ENCODE results near the gene HORMAD2.
"Not testable (repeated sequence)": the region's sequence is repeated elsewhere in the genome, so short reads cannot be mapped to it uniquely, and the experiment has no call there.

The HORMAD2 gene

GRCh38 chr22:30054067-30054763 lies 26.0 kb upstream of the HORMAD2 start:
- no peak for DNase-seq

GRCh38 chr22:30054764-30055069 lies 25.5 kb upstream of the HORMAD2 start:
- in situ Hi-C loops (cut with HindIII; ENCODE audit: low pct_ligation_motif_present, low pct_unique_long_range_greater_than_20kb, low sequenced_read_pairs), result no loop called here
- DNase-seq, result no peak

More at GRCh38 chr22:30054067-30054763, 26.0 kb upstream of the HORMAD2 start:
- in situ Hi-C loops (cut with HindIII; ENCODE audit: low pct_ligation_motif_present, low pct_unique_long_range_greater_than_20kb, low sequenced_read_pairs), result no loop called here

- DNase-seq, result no peak
- in situ Hi-C loops (cut with HindIII; ENCODE audit: low pct_ligation_motif_present, low pct_unique_long_range_greater_than_20kb, low sequenced_read_pairs), result no loop called here
These were observed 24.2 kb upstream of the HORMAD2 start for GRCh38 chr22:30056015-30056414.

GRCh38 chr22:30057375-30057774 lies 22.9 kb upstream of the HORMAD2 start:
- no peak for DNase-seq
- in situ Hi-C loops (cut with HindIII; ENCODE audit: low pct_ligation_motif_present, low pct_unique_long_range_greater_than_20kb, low sequenced_read_pairs), result no loop called here

- in situ Hi-C loops (cut with HindIII; ENCODE audit: low pct_ligation_motif_present, low pct_unique_long_range_greater_than_20kb, low sequenced_read_pairs); DNase-seq: not testable (repeated sequence)
These were observed 20.8 kb upstream of the HORMAD2 start for GRCh38 chr22:30059346-30060020.

GRCh38 chr22:30061094-30061493 lies 19.2 kb upstream of the HORMAD2 start:
- in situ Hi-C loops (cut with HindIII; ENCODE audit: low pct_ligation_motif_present, low pct_unique_long_range_greater_than_20kb, low sequenced_read_pairs); DNase-seq: not testable (repeated sequence)

GRCh38 chr22:30062259-30062658 lies 18.0 kb upstream of the HORMAD2 start:
- in situ Hi-C loops (cut with HindIII; ENCODE audit: low pct_ligation_motif_present, low pct_unique_long_range_greater_than_20kb, low sequenced_read_pairs), result no loop called here
- DNase-seq, result no peak

- no peak for DNase-seq
- in situ Hi-C loops (cut with HindIII; ENCODE audit: low pct_ligation_motif_present, low pct_unique_long_range_greater_than_20kb, low sequenced_read_pairs), result no loop called here
These were observed 17.3 kb upstream of the HORMAD2 start for GRCh38 chr22:30062950-30063349.

- DNase-seq, result no peak
- in situ Hi-C loops (cut with HindIII; ENCODE audit: low pct_ligation_motif_present, low pct_unique_long_range_greater_than_20kb, low sequenced_read_pairs), result no loop called here
These were observed 16.1 kb upstream of the HORMAD2 start for GRCh38 chr22:30064172-30064571.

GRCh38 chr22:30073743-30074142 lies 6.5 kb upstream of the HORMAD2 start:
- in situ Hi-C loops (cut with HindIII; ENCODE audit: low pct_ligation_motif_present, low pct_unique_long_range_greater_than_20kb, low sequenced_read_pairs), result no loop called here
- no peak for DNase-seq

GRCh38 chr22:30074147-30074546 lies 6.1 kb upstream of the HORMAD2 start:
- in situ Hi-C loops (cut with HindIII; ENCODE audit: low pct_ligation_motif_present, low pct_unique_long_range_greater_than_20kb, low sequenced_read_pairs), result no loop called here
- no peak for DNase-seq

- in situ Hi-C loops (cut with HindIII; ENCODE audit: low pct_ligation_motif_present, low pct_unique_long_range_greater_than_20kb, low sequenced_read_pairs), result no loop called here
- no peak for DNase-seq
These were observed 5.3 kb upstream of the HORMAD2 start for GRCh38 chr22:30074994-30075393.

GRCh38 chr22:30077279-30077880 lies 2.9 kb upstream of the HORMAD2 start:
- no peak for DNase-seq
- in situ Hi-C loops (cut with HindIII; ENCODE audit: low pct_ligation_motif_present, low pct_unique_long_range_greater_than_20kb, low sequenced_read_pairs), result no loop called here

GRCh38 chr22:30078320-30079311 lies 1.6 kb upstream of the HORMAD2 start:
- in situ Hi-C loops (cut with HindIII; ENCODE audit: low pct_ligation_motif_present, low pct_unique_long_range_greater_than_20kb, low sequenced_read_pairs), result no loop called here
- no peak for DNase-seq

- no peak for DNase-seq
- in situ Hi-C loops (cut with HindIII; ENCODE audit: low pct_ligation_motif_present, low pct_unique_long_range_greater_than_20kb, low sequenced_read_pairs), result no loop called here
These were observed 541 bp downstream of the HORMAD2 start for GRCh38 chr22:30080805-30081204.

GRCh38 chr22:30086496-30086895 lies 6.2 kb downstream of the HORMAD2 start:
- in situ Hi-C loops (cut with HindIII; ENCODE audit: low pct_ligation_motif_present, low pct_unique_long_range_greater_than_20kb, low sequenced_read_pairs), result no loop called here

GRCh38 chr22:30087037-30087436 lies 6.8 kb downstream of the HORMAD2 start:
- peak; percentile 62 for DNase-seq
- in situ Hi-C loops (cut with HindIII; ENCODE audit: low pct_ligation_motif_present, low pct_unique_long_range_greater_than_20kb, low sequenced_read_pairs), result not testable (repeated sequence)

More at GRCh38 chr22:30086496-30086895, 6.2 kb downstream of the HORMAD2 start:
- no peak for DNase-seq

- in situ Hi-C loops (cut with HindIII; ENCODE audit: low pct_ligation_motif_present, low pct_unique_long_range_greater_than_20kb, low sequenced_read_pairs), result no loop called here
These were observed 7.3 kb downstream of the HORMAD2 start for GRCh38 chr22:30087611-30088010.

GRCh38 chr22:30088468-30088867 lies 8.2 kb downstream of the HORMAD2 start:
- in situ Hi-C loops (cut with HindIII; ENCODE audit: low pct_ligation_motif_present, low pct_unique_long_range_greater_than_20kb, low sequenced_read_pairs), result no loop called here
- no peak for DNase-seq

More at GRCh38 chr22:30087611-30088010, 7.3 kb downstream of the HORMAD2 start:
- peak; percentile 20 for DNase-seq

Data from ACHN (cell line).